HEK293 (cell line): ENCODE measurements around the gene LRRC47.

Experiments
- CTCF ChIA-PET: fragments of 350-600 bp; formaldehyde crosslinking; extraction: SDS; loops from one replicate; lab custom pipeline; 2021; ENCODE audit warnings: antibody characterized with exemption; lab: Yijun Ruan, JAX
- POLR2A ChIA-PET: fragments of 300-600 bp; formaldehyde crosslinking; extraction: SDS; loops from one replicate; lab custom pipeline; 2020; ENCODE audit warnings: antibody characterized with exemption, inconsistent platforms; lab: Yijun Ruan, JAX
- H3K27ac ChIP-seq: fragments of 200-500 bp; sonication (Bioruptor generic); 2 replicates; pipeline ENCODE4 v1.5.1; 2014; ENCODE audit warnings: low read depth, low read length, control low read depth, inconsistent platforms; ENCODE audit errors: extremely low read depth
- H3K36me3 ChIP-seq, 2 experiments: fragments of 200-500 bp in 1 of 2; sonication (Bioruptor generic) in 1 of 2; 1 replicate in 1 of 2; 2 replicates in 1 of 2; pipeline ENCODE4 v1.5.1; 2014 to 2017; ENCODE audit warnings: inconsistent platforms in 2 of 2, low read length in 2 of 2; ENCODE audit not compliant: control insufficient read depth in 2 of 2, insufficient read depth in 1 of 2
- H3K4me1 ChIP-seq: fragments of 200-500 bp; sonication (Bioruptor generic); 2 replicates; pipeline ENCODE4 v1.5.1; 2014; ENCODE audit warnings: mild to moderate bottlenecking, low read length, inconsistent platforms; ENCODE audit not compliant: control insufficient read depth, insufficient read depth
- H3K4me3 ChIP-seq: 2 replicates; pipeline ENCODE4 v1.5.1; 2011; ENCODE audit warnings: low read depth, mild to moderate bottlenecking, control low read depth, low read length, moderate library complexity
- H3K9me3 ChIP-seq: fragments of 200-500 bp; sonication (Bioruptor generic); 2 replicates; pipeline ENCODE4 v1.5.1; 2014; ENCODE audit warnings: low read depth, low read length, inconsistent platforms; ENCODE audit not compliant: control insufficient read depth, insufficient read depth
- AEBP2 ChIP-seq: fragments of 450-650 bp; formaldehyde crosslinking; IDR thresholded peaks from 2 replicates; pipeline ENCODE4 v1.5.1; 2016; ENCODE audit warnings: missing biosample characterization, missing genetic modification characterization, borderline replicate concordance
- CTCF ChIP-seq: fragments of 450-650 bp; formaldehyde crosslinking; IDR thresholded peaks from 2 replicates; pipeline ENCODE4 v1.5.1; 2016; ENCODE audit warnings: missing biosample characterization, missing genetic modification characterization
- HOXC10 ChIP-seq: sonication (generic); formaldehyde crosslinking; IDR thresholded peaks from 2 replicates; pipeline ENCODE4 v1.8.1; 2023; ENCODE audit warnings: mild to moderate bottlenecking, missing genetic modification reagents
- SCRT1 ChIP-seq: fragments of 450-650 bp; formaldehyde crosslinking; IDR thresholded peaks from 2 replicates; pipeline ENCODE4 v1.5.1; 2016; ENCODE audit warnings: missing biosample characterization, missing genetic modification characterization, borderline replicate concordance
- TSHZ1 ChIP-seq: fragments of 450-650 bp; formaldehyde crosslinking; IDR thresholded peaks from 2 replicates; pipeline ENCODE4 v1.5.1; 2016; ENCODE audit warnings: missing biosample characterization, missing genetic modification characterization, borderline replicate concordance
- YY1 ChIP-seq: fragments of 450-650 bp; formaldehyde crosslinking; IDR thresholded peaks from 2 replicates; pipeline ENCODE4 v1.5.1; 2018; ENCODE audit warnings: missing biosample characterization, missing genetic modification characterization
- ZBTB1 ChIP-seq: fragments of 450-650 bp; formaldehyde crosslinking; IDR thresholded peaks from 2 replicates; pipeline ENCODE4 v1.5.1; 2016; ENCODE audit warnings: missing biosample characterization, missing genetic modification characterization
- ZFP41 ChIP-seq: fragments of 450-650 bp; formaldehyde crosslinking; IDR thresholded peaks from 2 replicates; pipeline ENCODE4 v1.5.1; 2016; ENCODE audit warnings: missing biosample characterization, missing genetic modification characterization, borderline replicate concordance
- ZNF140 ChIP-seq: fragments of 450-650 bp; formaldehyde crosslinking; IDR thresholded peaks from 2 replicates; pipeline ENCODE4 v1.5.1; 2016; ENCODE audit warnings: missing biosample characterization, missing genetic modification characterization
- ZNF184 ChIP-seq: fragments of 450-650 bp; IDR thresholded peaks from 2 replicates; pipeline ENCODE4 v1.5.1; 2018; ENCODE audit warnings: missing biosample characterization, mild to moderate bottlenecking, missing genetic modification characterization
- ZNF350 ChIP-seq: fragments of 450-650 bp; formaldehyde crosslinking; IDR thresholded peaks from 2 replicates; pipeline ENCODE4 v1.5.0; 2017; ENCODE audit warnings: missing biosample characterization, mild to moderate bottlenecking, missing genetic modification characterization
- ZNF354C ChIP-seq: fragments of 450-650 bp; formaldehyde crosslinking; IDR thresholded peaks from 2 replicates; pipeline ENCODE4 v1.5.1; 2016; ENCODE audit warnings: missing biosample characterization, missing genetic modification characterization, low read depth, borderline replicate concordance
- ZNF514 ChIP-seq: fragments of 450-650 bp; formaldehyde crosslinking; IDR thresholded peaks from 2 replicates; pipeline ENCODE4 v1.5.1; 2016; ENCODE audit warnings: missing biosample characterization, missing genetic modification characterization
- ZNF555 ChIP-seq: fragments of 450-650 bp; formaldehyde crosslinking; conservative IDR thresholded peaks from 2 replicates; pipeline ENCODE4 v1.5.1; 2017; ENCODE audit warnings: missing biosample characterization, mild to moderate bottlenecking, missing genetic modification characterization, inconsistent platforms
- ZNF580 ChIP-seq: fragments of 450-650 bp; formaldehyde crosslinking; IDR thresholded peaks from 2 replicates; pipeline ENCODE4 v1.5.1; 2016; ENCODE audit warnings: missing biosample characterization, missing genetic modification characterization
- ZNF610 ChIP-seq: fragments of 450-650 bp; formaldehyde crosslinking; IDR thresholded peaks from 2 replicates; pipeline ENCODE4 v1.5.1; 2016; ENCODE audit warnings: missing biosample characterization, missing genetic modification characterization, borderline replicate concordance
- ZNF660 ChIP-seq: fragments of 450-650 bp; IDR thresholded peaks from 2 replicates; pipeline ENCODE4 v1.5.1; 2018; ENCODE audit warnings: missing biosample characterization, mild to moderate bottlenecking, missing genetic modification characterization
- ZNF664 ChIP-seq: fragments of 450-650 bp; formaldehyde crosslinking; IDR thresholded peaks from 2 replicates; pipeline ENCODE4 v1.5.1; 2016; ENCODE audit warnings: missing biosample characterization, missing genetic modification characterization

LRRC47 gene

GRCh38 chr1:3752400-3752945 lies 43.8 kb downstream of the LRRC47 start, which contains the start of gene CCDC27:
Gene CCDC27 (plus strand): TSS chr1:3752450. CDS start chr1:3752482, 32 bp downstream.
- POLR2A ChIA-PET, result no interaction called here
- no peak within 1 kb of the TSS for H3K4me3 ChIP-seq
- CTCF ChIA-PET, result no interaction called here

More at GRCh38 chr1:3752400-3752945, 43.8 kb downstream of the LRRC47 start, which contains the start of gene CCDC27:
- Histone ChIP-seq H3K4me1 (no peaks in the 10 kb centered on the region), H3K36me3 (no peaks in the 10 kb centered on the region), H3K9me3 (no peaks in the 10 kb centered on the region), H3K27ac (no peak within 1 kb of the TSS)
- no peak for TF ChIP-seq AEBP2 (tag by site-specific recombination)
- TF ChIP-seq ZNF555 (tag by site-specific recombination), result no peak
- no peak for TF ChIP-seq ZNF660 (tag by site-specific recombination)
- TF ChIP-seq ZNF140 (tag by site-specific recombination), result no peak
- TF ChIP-seq HOXC10 (CRISPR knock-in tag), result no peak
- no peak for TF ChIP-seq YY1 (tag by site-specific recombination)
- no peak for TF ChIP-seq ZNF184
- TF ChIP-seq TSHZ1 (tag by site-specific recombination), result no peak
- TF ChIP-seq ZFP41 (tag by site-specific recombination), result no peak
- no peak for TF ChIP-seq ZNF610 (tag by site-specific recombination)
- no peak for TF ChIP-seq SCRT1 (tag by site-specific recombination)
- no peak for TF ChIP-seq ZNF354C
- no peak for TF ChIP-seq ZNF514 (tag by site-specific recombination)
- TF ChIP-seq ZNF664 (tag by site-specific recombination), result no peak
- TF ChIP-seq ZNF350 (tag by site-specific recombination), result no peak
- TF ChIP-seq ZNF580 (tag by site-specific recombination), result no peak
- no peak for TF ChIP-seq ZBTB1
- TF ChIP-seq CTCF (tag by site-specific recombination), result no peak
